HUES48 (cell line): Measurements from ENCODE around the gene HNRNPA2B1.

ENCODE experiments used
- H3K27ac ChIP-seq: one replicate; pipeline ENCODE4 v1.7.0; 2013; ENCODE audit warnings: low read depth, low read length, inconsistent platforms
- H3K27me3 ChIP-seq: 2 replicates; pipeline ENCODE4 v1.6.1; 2013; ENCODE audit warnings: mild to moderate bottlenecking, low read length; ENCODE audit not compliant: control insufficient read depth, insufficient read depth
- H3K36me3 ChIP-seq: 2 replicates; pipeline ENCODE4 v1.6.1; 2013; ENCODE audit warnings: low read length; ENCODE audit not compliant: control insufficient read depth, insufficient read depth
- H3K4me1 ChIP-seq: 2 replicates; pipeline ENCODE4 v1.6.1; 2013; ENCODE audit warnings: mild to moderate bottlenecking, low read length; ENCODE audit not compliant: control insufficient read depth, insufficient read depth
- H3K4me3 ChIP-seq: 2 replicates; pipeline ENCODE4 v1.5.1; 2013; ENCODE audit warnings: mild to moderate bottlenecking, low read depth, low read length
- H3K9ac ChIP-seq: 2 replicates; pipeline ENCODE4 v1.6.1; 2013; ENCODE audit warnings: mild to moderate bottlenecking, low read depth, low read length, moderate library complexity
- H3K9me3 ChIP-seq: 2 replicates; pipeline ENCODE4 v1.6.1; 2013; ENCODE audit warnings: low read length; ENCODE audit not compliant: control insufficient read depth, insufficient read depth

The HNRNPA2B1 gene

DNA sequence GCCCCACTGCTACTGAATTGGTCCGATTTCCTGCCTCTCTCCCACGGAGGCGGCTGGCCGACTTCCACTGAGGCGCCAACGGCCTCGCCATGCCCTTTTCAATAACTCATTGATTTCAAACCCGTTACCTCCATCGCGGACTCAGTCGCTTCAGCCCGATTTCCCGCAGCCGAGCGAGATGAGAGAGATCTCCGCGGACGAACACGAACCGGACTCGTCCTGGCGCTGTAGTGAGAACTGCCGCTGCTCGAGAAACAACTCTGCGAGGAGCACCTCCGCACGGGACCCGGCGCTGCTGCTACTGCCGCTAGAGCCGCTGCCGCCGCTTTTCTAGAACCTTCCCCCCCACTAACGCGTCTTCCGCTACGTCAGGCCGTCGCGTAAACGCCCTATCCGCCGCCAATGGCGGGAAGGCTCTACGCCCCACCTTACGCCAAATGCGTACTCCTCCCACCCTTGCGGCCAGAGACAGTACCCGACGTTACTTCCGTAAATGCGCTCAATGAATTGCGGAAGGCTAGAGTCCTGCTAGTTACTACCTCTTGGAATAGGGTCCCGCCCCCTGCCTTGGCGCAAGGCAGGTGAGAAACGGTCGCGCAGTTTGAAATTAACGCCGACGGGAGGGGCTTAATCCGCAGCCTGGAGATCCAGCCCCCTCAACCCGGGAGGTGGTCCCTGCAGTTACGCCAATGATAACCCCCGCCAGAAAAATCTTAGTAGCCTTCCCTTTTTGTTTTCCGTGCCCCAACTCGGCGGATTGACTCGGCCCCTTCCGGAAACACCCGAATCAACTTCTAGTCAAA lies at the start of gene HNRNPA2B1:
TSS of gene HNRNPA2B1 (minus strand) at position 303 of the 803 bp plus-strand sequence. CDS start at position 134, 169 bp downstream.
- Histone ChIP-seq H3K4me1 (peaks cover 36% of the 10 kb centered on the region), H3K27me3 (no peaks in the 10 kb centered on the region), H3K36me3 (peaks cover 67% of the 10 kb centered on the region), H3K9ac (peak within 1 kb of the TSS; percentile 98), H3K4me3 (peak within 1 kb of the TSS; percentile 82), H3K27ac (peak within 1 kb of the TSS; percentile 99), H3K9me3 (no peaks in the 10 kb centered on the region)

DNA sequence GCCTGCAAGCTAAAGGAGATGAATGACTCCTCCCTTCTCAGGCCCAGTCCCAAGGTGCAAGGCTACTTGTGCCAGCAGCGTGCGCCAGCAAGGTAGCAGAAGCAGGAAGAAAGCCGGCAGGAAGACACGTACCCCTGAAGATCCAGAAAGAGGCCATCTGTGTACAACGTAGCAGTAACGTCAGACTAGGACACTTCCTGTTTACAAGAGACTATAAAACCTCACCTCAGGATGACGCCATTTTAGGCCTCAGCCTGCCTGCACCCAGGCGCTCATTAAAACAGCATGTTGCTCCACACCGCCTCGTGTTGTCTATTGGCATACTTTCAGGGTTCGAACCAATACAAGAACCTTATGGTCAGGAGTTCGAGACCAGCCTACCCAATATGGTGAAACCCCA lies 49.7 kb upstream of the HNRNPA2B1 start:
- H3K9me3 ChIP-seq: no peaks in the 10 kb centered on the region
- no peaks in the 10 kb centered on the region for H3K4me1 ChIP-seq
- H3K27ac ChIP-seq: no peak overlapping the region
- no peaks in the 10 kb centered on the region for H3K36me3 ChIP-seq
- no peak overlapping the region for H3K9ac ChIP-seq
- no peak overlapping the region for H3K4me3 ChIP-seq
- H3K27me3 ChIP-seq: no peaks in the 10 kb centered on the region

DNA sequence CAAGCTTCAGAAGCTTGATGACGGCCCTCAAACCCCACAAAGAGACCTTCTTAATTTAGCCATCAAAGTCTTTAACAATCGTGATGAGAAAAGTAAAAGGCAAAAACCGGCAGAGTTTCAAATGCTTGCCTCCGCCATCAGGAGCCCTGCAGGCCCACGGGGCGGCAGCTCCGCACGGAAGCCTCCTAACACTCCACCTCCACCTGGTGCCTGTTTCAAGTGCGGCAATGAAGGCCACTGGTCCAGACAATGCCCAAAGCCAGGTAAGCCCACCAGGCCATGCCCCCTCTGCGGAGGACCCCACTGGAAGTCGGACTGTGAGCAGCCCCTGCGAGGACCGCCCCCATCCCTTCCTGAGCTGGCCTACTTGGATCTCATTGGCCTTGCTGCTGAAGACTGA lies 44.6 kb upstream of the HNRNPA2B1 start:
- H3K27ac ChIP-seq: no peak overlapping the region
- no peaks in the 10 kb centered on the region for H3K36me3 ChIP-seq
- no peaks in the 10 kb centered on the region for H3K9me3 ChIP-seq
- no peaks in the 10 kb centered on the region for H3K4me1 ChIP-seq
- H3K9ac ChIP-seq: no peak overlapping the region
- H3K4me3 ChIP-seq: no peak overlapping the region
- H3K27me3 ChIP-seq: no peaks in the 10 kb centered on the region

DNA sequence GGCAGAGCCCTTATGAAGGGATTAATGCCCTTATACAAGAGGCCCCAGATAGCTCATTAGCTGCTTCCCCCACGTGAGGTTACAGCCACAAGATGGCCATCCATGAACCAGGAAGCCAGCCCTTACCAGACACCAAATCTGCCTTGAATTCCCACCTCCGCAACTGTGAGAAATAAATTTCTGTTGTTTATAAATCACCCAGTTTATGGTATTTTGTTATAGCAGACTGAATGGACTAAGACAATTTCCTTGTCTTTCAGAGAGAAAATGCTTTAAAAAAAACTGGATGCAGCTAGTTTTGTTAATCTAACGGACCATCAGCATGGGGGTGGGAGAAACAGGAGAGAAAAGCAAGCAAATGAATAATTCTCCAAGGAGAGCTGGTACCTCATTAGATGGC lies 37.5 kb upstream of the HNRNPA2B1 start:
- no peaks in the 10 kb centered on the region for H3K9me3 ChIP-seq
- H3K27me3 ChIP-seq: no peaks in the 10 kb centered on the region
- no peaks in the 10 kb centered on the region for H3K4me1 ChIP-seq
- H3K36me3 ChIP-seq: no peaks in the 10 kb centered on the region
- H3K27ac ChIP-seq: no peak overlapping the region
- H3K9ac ChIP-seq: no peak overlapping the region
- H3K4me3 ChIP-seq: no peak overlapping the region

DNA sequence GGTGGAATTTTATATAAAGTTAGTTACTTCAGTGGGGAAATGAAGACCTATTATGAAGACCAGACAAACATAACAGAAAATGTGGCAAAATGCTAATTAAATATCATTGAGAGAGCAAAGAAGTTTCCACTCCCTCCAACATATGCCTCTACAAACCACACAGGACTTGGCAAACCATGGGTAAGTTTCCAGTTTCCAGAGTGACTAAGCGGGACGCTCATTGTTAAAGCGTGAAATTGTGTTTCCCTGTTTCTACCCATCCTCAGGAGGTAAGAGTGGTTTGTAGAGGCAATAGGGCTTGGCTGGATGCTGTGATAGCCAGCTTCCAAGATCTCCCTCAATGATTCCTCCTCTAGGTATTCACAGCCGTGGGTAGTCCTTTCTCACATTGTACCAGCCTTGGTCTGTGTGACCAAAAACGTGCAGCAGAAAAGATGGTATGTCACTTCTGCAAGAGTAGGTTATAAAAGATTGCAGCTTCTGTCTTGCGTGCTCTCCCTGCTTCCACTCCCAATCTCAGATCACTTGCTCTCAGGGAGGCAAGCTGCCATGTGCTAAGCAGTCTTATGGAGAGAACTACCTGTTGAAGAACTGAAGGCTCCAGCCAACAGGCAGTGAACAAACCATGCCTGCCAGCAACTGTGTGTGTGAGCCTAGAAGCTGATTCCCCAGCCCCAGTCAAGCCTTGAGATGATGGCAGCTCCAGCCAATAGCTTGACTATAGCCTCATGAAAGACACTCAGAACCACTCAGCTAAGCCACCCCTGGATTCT lies 36.7 kb upstream of the HNRNPA2B1 start:
- Histone ChIP-seq H3K9ac (no peak overlapping the region), H3K27ac (no peak overlapping the region), H3K27me3 (no peaks in the 10 kb centered on the region), H3K36me3 (no peaks in the 10 kb centered on the region), H3K4me1 (no peaks in the 10 kb centered on the region), H3K4me3 (no peak overlapping the region), H3K9me3 (no peaks in the 10 kb centered on the region)

DNA sequence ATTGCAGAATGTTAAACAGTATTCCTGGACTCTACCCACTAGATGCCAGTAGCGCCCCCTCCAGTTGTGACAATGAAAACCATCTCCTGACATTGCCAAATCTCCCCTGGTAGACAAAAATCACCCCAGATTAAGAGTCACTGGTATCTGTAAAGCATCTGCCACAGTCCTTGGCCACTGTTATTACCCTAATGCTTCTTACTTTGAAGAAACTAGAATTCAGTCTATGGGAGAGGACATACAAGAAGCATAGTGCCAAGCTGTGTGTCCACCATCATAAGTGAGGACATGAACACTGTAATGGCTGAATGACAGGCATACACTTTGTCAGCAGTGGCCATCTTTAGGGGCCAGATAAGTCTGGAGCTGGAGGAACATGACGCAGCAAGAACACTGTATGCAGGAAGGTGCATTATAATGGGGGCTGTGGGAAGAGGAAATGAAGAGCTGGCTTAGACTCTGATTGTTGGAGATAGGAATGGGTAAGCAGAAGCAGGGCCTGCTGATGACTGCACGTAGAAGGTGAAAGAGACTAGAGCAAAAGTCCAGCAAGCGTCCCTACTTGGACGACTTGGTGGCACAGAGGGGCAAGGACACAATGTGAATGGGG lies 33.5 kb upstream of the HNRNPA2B1 start:
- no peaks in the 10 kb centered on the region for H3K4me1 ChIP-seq
- H3K9me3 ChIP-seq: no peaks in the 10 kb centered on the region
- H3K27ac ChIP-seq: no peak overlapping the region
- H3K4me3 ChIP-seq: no peak overlapping the region
- H3K9ac ChIP-seq: no peak overlapping the region
- H3K36me3 ChIP-seq: no peaks in the 10 kb centered on the region
- no peaks in the 10 kb centered on the region for H3K27me3 ChIP-seq

DNA sequence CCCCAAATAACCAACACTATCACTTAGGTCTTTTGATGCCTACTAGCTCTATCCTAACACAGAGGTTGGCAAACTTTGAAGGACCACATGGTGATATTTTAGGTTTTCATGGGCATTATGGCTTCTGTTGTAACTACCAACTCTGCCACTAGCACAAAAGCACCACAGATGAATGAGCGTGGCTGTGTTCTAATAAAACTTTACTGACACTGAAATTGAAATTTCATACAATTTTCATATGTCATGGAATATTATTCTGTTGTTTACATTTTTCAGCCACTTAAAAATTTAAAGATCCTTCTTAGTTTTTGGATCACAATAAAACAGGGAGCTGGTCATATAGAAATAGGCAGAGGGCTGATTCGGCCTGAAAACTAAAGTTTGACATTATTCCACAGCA lies 27.4 kb upstream of the HNRNPA2B1 start:
- H3K9me3 ChIP-seq: no peaks in the 10 kb centered on the region
- no peak overlapping the region for H3K9ac ChIP-seq
- H3K27ac ChIP-seq: no peak overlapping the region
- H3K36me3 ChIP-seq: no peaks in the 10 kb centered on the region
- H3K27me3 ChIP-seq: no peaks in the 10 kb centered on the region
- H3K4me1 ChIP-seq: no peaks in the 10 kb centered on the region
- H3K4me3 ChIP-seq: no peak overlapping the region

DNA sequence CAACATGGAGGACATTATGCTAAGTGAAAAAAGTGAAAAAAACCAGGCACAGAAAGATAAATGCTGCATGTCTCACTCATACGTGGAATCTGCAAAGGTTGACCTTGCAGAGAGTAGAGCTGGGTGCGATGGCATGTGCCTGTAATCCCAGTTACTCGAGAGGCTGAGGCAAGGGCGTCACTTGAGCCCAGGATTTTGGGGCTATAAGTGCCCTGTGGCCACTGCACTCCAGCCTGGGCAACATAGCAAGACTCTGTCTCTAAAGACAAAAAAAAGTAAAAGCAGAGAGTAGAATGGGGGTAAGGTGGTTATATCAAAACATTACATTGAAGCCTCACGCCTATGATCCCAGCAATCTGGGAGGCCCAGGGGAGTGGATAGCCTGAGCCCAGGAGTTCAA lies 23.8 kb upstream of the HNRNPA2B1 start:
- no peaks in the 10 kb centered on the region for H3K27me3 ChIP-seq
- H3K9me3 ChIP-seq: no peaks in the 10 kb centered on the region
- H3K9ac ChIP-seq: no peak overlapping the region
- no peaks in the 10 kb centered on the region for H3K4me1 ChIP-seq
- no peak overlapping the region for H3K27ac ChIP-seq
- no peak overlapping the region for H3K4me3 ChIP-seq
- H3K36me3 ChIP-seq: no peaks in the 10 kb centered on the region

DNA sequence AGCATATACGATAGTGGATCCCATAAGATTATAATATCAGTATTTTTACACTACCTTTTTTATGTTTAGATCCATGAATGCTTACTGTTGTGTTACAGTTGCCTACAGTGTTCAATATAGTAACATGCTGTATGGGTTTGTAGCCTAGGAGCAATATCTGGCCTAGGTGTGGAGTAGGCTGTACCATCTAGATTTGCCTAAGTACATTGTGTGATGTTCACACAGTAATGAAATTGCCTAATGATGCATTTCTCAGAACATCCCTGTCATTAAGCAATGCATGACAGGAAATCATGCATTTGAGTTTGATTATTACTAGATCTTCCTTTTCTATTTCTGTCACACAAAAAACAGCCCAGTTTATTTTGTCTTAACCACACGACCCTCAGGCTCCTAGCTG lies 15.5 kb upstream of the HNRNPA2B1 start:
- Histone ChIP-seq H3K27me3 (no peaks in the 10 kb centered on the region), H3K36me3 (peaks cover 25% of the 10 kb centered on the region)

DNA sequence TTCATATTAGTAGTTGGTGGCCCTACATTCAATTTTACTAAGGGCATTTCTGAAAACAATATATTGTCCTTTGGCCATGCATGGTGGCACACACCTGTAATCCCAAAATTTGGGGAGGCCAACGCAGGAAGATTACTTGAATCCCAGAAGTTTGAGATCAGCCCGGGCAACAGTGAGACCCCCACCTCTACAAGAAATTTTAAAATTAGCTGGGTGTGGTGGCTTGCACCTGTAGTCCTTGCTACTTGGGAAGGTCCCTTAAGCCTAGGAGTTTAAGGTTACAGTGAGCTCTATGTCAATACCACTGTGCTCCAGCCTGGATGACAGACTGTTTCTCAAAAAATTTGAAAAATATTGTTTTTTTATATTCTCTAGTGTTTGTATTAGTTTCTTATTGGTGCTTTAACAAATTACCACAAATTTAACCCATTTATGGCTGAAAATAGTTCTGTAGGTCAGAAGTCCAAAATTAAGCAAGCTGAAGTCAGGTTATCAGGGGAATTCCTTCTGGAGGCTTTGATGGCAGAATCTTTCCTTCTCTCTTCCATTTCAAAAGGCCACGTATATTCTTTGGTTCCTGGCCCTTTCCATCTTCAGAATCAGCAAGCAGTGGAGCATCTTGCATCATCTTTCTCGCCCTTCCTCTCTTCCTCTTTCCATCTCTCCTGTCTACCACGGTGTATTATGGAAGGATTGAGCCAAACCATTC lies 13.4 kb upstream of the HNRNPA2B1 start:
- peaks cover 46% of the 10 kb centered on the region for H3K36me3 ChIP-seq
- H3K4me3 ChIP-seq: no peak overlapping the region
- H3K27me3 ChIP-seq: no peaks in the 10 kb centered on the region
- no peaks in the 10 kb centered on the region for H3K9me3 ChIP-seq
- H3K4me1 ChIP-seq: no peaks in the 10 kb centered on the region
- no peak overlapping the region for H3K9ac ChIP-seq
- peak overlapping the region; percentile 41 for H3K27ac ChIP-seq

More for the DNA sequence above, 15.5 kb upstream of the HNRNPA2B1 start:
- Histone ChIP-seq H3K9ac (no peak overlapping the region), H3K4me3 (no peak overlapping the region), H3K27ac (no peak overlapping the region), H3K9me3 (no peaks in the 10 kb centered on the region), H3K4me1 (no peaks in the 10 kb centered on the region)
